BJ (cell line): ENCODE data around the gene GSC2. TPM values are rescaled to one million over a fixed set of nuclear protein-coding genes. Genes with fewer than 3 reads are reported as not detected.

Experiments
- CTCF ChIA-PET: fragments of 350-600 bp; formaldehyde crosslinking; extraction: SDS; loops from one replicate; lab custom pipeline; 2021; ENCODE audit warnings: antibody characterized with exemption, inconsistent platforms; lab: Yijun Ruan, JAX
- POLR2A ChIA-PET: fragments of 300-600 bp; sonication (Branson Sonifier 250); formaldehyde crosslinking; extraction: SDS; loops from one replicate; lab custom pipeline; 2021; ENCODE audit warnings: antibody characterized with exemption; lab: Charles Lee
- DNase-seq: peaks from one replicate; pipeline ENCODE4 v3.0.0-alpha.2; 2011; ENCODE audit warnings: low read depth
- H3K27me3 ChIP-seq: 2 replicates; pipeline ENCODE4 v1.6.0; 2011; ENCODE audit warnings: low read length; ENCODE audit not compliant: control insufficient read depth, insufficient read depth
- H3K36me3 ChIP-seq: 2 replicates; pipeline ENCODE4 v1.5.1; 2011; ENCODE audit warnings: low read length; ENCODE audit not compliant: control insufficient read depth, insufficient read depth
- H3K4me3 ChIP-seq: 2 replicates; pipeline ENCODE4 v1.5.1; 2011; ENCODE audit warnings: low read depth, mild to moderate bottlenecking, control low read depth, low read length
- polyA plus RNA-seq: library from polyadenylated mRNA; depleted of rRNA; stranded (reverse); fragments of >200 nt; gene quantifications from 2 replicates; pipeline ENCODE4 v1.2.3, GENCODE V29; 2011; rRNA removed
- TF ChIP-seq, protein P1 (sequence below): IDR thresholded peaks from 2 replicates; pipeline ENCODE4 v1.5.1; 2011; ENCODE audit warnings: low read depth, mild to moderate bottlenecking, control low read depth, inconsistent platforms, low read length, moderate library complexity; ENCODE audit not compliant: insufficient read depth

The GSC2 gene
- polyA plus RNA-seq, 1 experiment, result not detected

DNA sequence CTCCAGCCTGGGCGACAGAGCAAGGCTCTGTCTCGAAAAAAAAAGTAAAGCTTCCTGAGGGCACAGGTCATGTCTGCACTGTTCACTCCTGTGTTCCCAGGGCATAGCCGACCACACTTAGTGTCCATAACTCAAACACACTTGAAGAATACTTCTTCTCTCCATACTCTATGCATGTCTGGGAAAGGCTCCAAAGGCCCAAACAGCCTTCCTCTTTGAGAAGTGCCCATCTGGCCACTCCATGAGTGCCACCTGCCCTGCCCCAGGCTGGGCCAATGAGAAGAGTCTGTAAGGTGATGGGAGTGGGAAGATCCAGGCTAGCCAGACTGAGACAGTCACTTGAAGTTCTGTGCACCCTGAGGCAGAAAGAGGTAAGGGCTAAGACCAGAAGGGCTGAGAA lies 52.6 kb downstream of the GSC2 start:
- no peak for DNase-seq
- no peaks in the 10 kb centered on the region for H3K27me3 ChIP-seq
- ChIA-PET POLR2A (no interaction called here), CTCF (no interaction called here)
- no peak overlapping the region for H3K4me3 ChIP-seq
- TF ChIP-seq, protein P1, sequence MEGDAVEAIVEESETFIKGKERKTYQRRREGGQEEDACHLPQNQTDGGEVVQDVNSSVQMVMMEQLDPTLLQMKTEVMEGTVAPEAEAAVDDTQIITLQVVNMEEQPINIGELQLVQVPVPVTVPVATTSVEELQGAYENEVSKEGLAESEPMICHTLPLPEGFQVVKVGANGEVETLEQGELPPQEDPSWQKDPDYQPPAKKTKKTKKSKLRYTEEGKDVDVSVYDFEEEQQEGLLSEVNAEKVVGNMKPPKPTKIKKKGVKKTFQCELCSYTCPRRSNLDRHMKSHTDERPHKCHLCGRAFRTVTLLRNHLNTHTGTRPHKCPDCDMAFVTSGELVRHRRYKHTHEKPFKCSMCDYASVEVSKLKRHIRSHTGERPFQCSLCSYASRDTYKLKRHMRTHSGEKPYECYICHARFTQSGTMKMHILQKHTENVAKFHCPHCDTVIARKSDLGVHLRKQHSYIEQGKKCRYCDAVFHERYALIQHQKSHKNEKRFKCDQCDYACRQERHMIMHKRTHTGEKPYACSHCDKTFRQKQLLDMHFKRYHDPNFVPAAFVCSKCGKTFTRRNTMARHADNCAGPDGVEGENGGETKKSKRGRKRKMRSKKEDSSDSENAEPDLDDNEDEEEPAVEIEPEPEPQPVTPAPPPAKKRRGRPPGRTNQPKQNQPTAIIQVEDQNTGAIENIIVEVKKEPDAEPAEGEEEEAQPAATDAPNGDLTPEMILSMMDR, result no peak
- no peaks in the 10 kb centered on the region; the same call in 1 of the 2 replicates for H3K36me3 ChIP-seq

Other genes starting within 250 kb of the GSC2 start
- 0.29 and 0.77 TPM in 2 replicates for gene DGCR6, start 244.0 kb downstream of the GSC2 start, polyA plus RNA-seq
- gene PRODH, start 214.0 kb downstream of the GSC2 start, polyA plus RNA-seq, result not detected in 2 replicates
- 32.2 and 44.3 TPM in 2 replicates for gene DGCR2, start 27.9 kb downstream of the GSC2 start, polyA plus RNA-seq
- not detected in 2 replicates for gene TSSK2, start 19.0 kb downstream of the GSC2 start, polyA plus RNA-seq
- 11.3 and 19.4 TPM in 2 replicates for gene ESS2, start 5.6 kb downstream of the GSC2 start, polyA plus RNA-seq
- 19.6 and 36.9 TPM in 2 replicates for gene SLC25A1, start 28.4 kb upstream of the GSC2 start, polyA plus RNA-seq
- gene CLTCL1, start 141.4 kb upstream of the GSC2 start, polyA plus RNA-seq, result 11.4 and 14.0 TPM in 2 replicates